MCF 10A (cell line): Measurements from ENCODE around the gene ABO. TPM values are rescaled to one million over a fixed set of nuclear protein-coding genes. Genes with fewer than 3 reads are reported as not detected.
"Not testable (repeated sequence)": the region's sequence is repeated elsewhere in the genome, so short reads cannot be mapped to it uniquely, and the experiment has no call there.

Experiments used
- BruUV-seq: library from RNA; stranded (reverse); fragments of 400-500 nt; replicated peaks from 2 replicates; lab custom pipeline; 2021; lab: Mats Ljungman, UMichigan
- CTCF ChIA-PET: fragments of 300-600 bp; sonication (Branson Sonifier 250); formaldehyde crosslinking; extraction: SDS; loops from one replicate; lab custom pipeline; 2021; ENCODE audit warnings: antibody characterized with exemption, inconsistent platforms; lab: Yijun Ruan, JAX
- POLR2A ChIA-PET: fragments of 300-600, 350-650 bp; sonication (Branson Sonifier 250); formaldehyde crosslinking; extraction: SDS; loops from one replicate; lab custom pipeline; 2020; ENCODE audit warnings: antibody characterized with exemption, inconsistent platforms; lab: Yijun Ruan, JAX
- DNase-seq: peaks from one replicate; pipeline ENCODE4 v3.0.0-alpha.2; 2018; ENCODE audit not compliant: unreplicated experiment
- H3K27ac Mint-ChIP-seq: one replicate; pipeline ENCODE4 v1.8.0; 2022; ENCODE audit warnings: mild to moderate bottlenecking, low read depth, mixed read lengths; ENCODE audit not compliant: unreplicated experiment
- H3K27me3 Mint-ChIP-seq: one replicate; pipeline ENCODE4 v1.8.0; 2022; ENCODE audit warnings: mixed read lengths; ENCODE audit not compliant: insufficient read depth, unreplicated experiment
- H3K36me3 Mint-ChIP-seq: one replicate; pipeline ENCODE4 v1.8.0; 2022; ENCODE audit warnings: mild to moderate bottlenecking, moderate library complexity, mixed read lengths; ENCODE audit not compliant: insufficient read depth, unreplicated experiment
- H3K4me1 Mint-ChIP-seq: one replicate; pipeline ENCODE4 v1.8.0; 2022; ENCODE audit warnings: mixed read lengths; ENCODE audit not compliant: insufficient read depth, unreplicated experiment
- H3K4me3 Mint-ChIP-seq: one replicate; pipeline ENCODE4 v1.8.0; 2022; ENCODE audit warnings: mild to moderate bottlenecking, moderate library complexity, mixed read lengths; ENCODE audit not compliant: unreplicated experiment
- H3K9me3 Mint-ChIP-seq: one replicate; pipeline ENCODE4 v1.8.0; 2022; ENCODE audit warnings: mixed read lengths; ENCODE audit not compliant: unreplicated experiment
- CTCF ChIP-seq: fragments of 200-600 bp; IDR thresholded peaks from one replicate; pipeline ENCODE4 v1.8.0; 2022; ENCODE audit warnings: antibody characterized with exemption, mild to moderate bottlenecking; ENCODE audit not compliant: unreplicated experiment
- intact Hi-C: fragments of 100-400 bp; cut with micrococcal nuclease; formaldehyde crosslinking; loops from 2 replicates; pipeline ENCODE4 v1.14.1; 2022
- total RNA-seq: library from RNA; stranded (reverse); gene quantifications from 2 replicates; pipeline ENCODE4 v1.2.3, GENCODE V29; 2022

Gene ABO
- total RNA-seq, 1 experiment from 2014 or later: not detected

DNA sequence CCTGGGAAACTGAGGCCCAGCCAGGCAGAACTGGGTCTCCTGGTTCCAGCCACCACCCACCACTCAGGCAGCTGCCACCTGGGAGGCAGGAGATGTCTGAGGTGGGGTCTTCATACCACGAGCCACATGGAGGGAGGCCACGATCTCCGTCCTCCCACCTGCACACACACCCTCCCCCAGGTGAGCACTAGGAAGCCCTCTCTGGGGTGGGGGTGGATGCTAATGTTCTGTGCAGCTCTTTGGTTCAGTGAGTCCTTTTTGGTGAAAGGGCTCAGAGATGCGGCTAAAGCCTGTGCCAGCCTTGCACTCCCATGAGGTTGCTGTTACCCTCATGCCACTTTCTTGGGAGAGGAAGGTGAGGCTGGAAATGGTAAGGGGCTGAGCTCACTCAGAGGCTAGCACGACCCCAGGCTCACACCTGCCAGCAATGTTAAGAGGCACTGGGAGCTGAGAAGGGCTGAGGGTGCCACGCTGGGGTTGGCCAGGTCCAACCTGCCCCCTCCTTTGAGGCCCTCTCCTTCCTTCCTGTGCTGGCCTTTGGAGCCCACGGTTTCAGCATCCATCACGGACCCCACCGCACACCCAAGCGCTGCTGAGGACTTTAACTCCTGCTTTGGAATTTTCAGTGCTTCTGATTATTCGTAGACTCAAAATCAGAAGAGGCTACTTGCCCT, 39.3 kb downstream of the ABO start:
- H3K9me3 Mint-ChIP-seq: no peaks in the 10 kb centered on the region
- ChIA-PET POLR2A (no interaction called here), CTCF (no interaction called here)
- H3K4me3 Mint-ChIP-seq: no peak overlapping the region
- H3K4me1 Mint-ChIP-seq: no peaks in the 10 kb centered on the region
- intact Hi-C loops: no loop called here
- no peak for TF ChIP-seq CTCF
- no peaks in the 10 kb centered on the region for H3K36me3 Mint-ChIP-seq
- no TSS peak for BruUV-seq
- no peak for DNase-seq
- peaks cover 25% of the 10 kb centered on the region for H3K27me3 Mint-ChIP-seq
- H3K27ac Mint-ChIP-seq: no peak overlapping the region

- CTCF ChIA-PET: no interaction called here
- no peak overlapping the region for H3K27ac Mint-ChIP-seq
These were observed 40.3 kb downstream of the ABO start for GRCh38 chr9:133234577-133235322.

DNA sequence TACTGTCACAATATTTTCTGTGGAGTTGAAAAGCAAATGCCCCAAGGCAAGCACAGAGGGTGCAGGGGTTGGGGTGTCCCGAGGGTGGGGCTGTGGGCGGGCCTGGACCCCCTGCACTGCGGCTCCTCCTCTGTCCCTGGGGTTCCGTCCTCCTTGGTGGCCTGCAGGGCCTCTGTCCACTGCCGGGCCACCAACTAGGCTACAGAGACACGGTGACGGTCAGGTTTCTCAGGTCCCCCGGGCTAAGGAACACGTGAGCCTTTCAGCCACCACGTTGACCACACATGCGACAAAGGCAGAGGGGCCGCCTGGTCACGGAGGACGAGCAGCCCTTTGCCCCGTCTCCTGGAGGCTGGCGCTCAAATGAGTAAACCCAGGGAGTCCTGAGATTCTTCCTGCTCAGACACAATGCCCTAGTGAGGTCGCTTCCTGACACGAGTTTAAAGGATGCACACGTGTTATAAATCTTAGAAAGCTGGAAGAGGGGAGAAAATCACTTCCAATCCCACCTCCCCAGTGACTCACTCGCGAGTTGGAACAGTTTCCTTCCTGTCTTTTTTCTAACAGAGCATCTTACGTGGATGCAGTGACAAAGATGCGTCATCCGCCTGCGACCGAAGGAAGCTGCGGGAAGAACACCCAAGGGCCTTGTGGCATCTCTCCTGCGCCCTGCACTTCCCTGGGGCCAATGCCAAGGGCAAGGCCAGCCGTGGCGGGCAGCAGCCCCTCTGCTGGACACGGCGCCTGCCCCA, 41.1 kb downstream of the ABO start:
- Mint-ChIP-seq H3K4me3 (no peak overlapping the region), H3K36me3 (no peaks in the 10 kb centered on the region), H3K4me1 (no peaks in the 10 kb centered on the region), H3K9me3 (no peaks in the 10 kb centered on the region), H3K27me3 (peaks cover 42% of the 10 kb centered on the region), H3K27ac (no peak overlapping the region)
- intact Hi-C loops: no loop called here
- no peak for TF ChIP-seq CTCF
- ChIA-PET POLR2A (no interaction called here), CTCF (no interaction called here)
- DNase-seq: no peak
- no TSS peak for BruUV-seq

More at GRCh38 chr9:133234577-133235322, 40.3 kb downstream of the ABO start:
- Mint-ChIP-seq H3K4me3 (no peak overlapping the region), H3K36me3 (no peaks in the 10 kb centered on the region), H3K4me1 (no peaks in the 10 kb centered on the region), H3K27me3 (peaks cover 34% of the 10 kb centered on the region), H3K9me3 (no peaks in the 10 kb centered on the region)
- intact Hi-C loops: no loop called here
- no peak for DNase-seq
- no peak for TF ChIP-seq CTCF
- POLR2A ChIA-PET: no interaction called here
- BruUV-seq: no TSS peak

DNA sequence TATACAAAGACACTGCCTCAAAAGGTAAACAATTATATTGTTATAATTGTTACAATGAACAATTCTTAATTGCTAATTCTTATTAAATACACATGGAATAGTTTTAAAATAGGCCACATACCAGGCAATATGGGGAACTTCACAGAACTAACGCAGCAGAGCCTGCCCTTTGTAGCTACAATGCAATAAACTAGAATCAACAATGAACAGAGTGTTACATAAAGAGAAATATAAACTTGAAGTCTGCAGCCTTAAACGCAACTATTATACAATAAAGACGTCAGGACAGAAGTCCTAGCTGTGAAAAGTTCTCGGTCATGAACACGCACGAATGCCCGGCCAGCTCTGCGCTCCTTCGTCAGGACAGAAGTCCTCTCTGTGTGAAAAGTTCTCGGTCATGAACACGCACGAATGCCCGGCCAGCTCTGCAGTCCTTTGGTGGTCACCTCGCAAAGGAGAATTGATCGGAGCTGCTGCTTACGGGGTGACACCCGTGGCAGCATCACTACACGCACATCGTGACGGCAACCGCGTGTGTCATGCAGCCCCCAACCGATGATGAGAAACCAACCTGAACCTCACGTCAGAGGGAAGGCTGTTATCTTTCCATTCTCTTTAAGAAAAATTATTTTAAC, 43.0 kb downstream of the ABO start:
- DNase-seq, H3K36me3 Mint-ChIP-seq, BruUV-seq, H3K4me3 Mint-ChIP-seq, POLR2A ChIA-PET, H3K4me1 Mint-ChIP-seq, H3K9me3 Mint-ChIP-seq, intact Hi-C loops, H3K27ac Mint-ChIP-seq: not testable (repeated sequence)
- CTCF ChIA-PET: interaction anchor here (0.6 kb wide), 1 partner anchor 187 kb away, joined by 4 read pairs; no protein-coding TSS in a partner anchor
- H3K27me3 Mint-ChIP-seq: peaks cover 35% of the 10 kb centered on the region

GRCh38 chr9:133230514-133230913, 44.5 kb downstream of the ABO start:
- H3K27ac Mint-ChIP-seq, intact Hi-C loops, H3K4me3 Mint-ChIP-seq, BruUV-seq, H3K4me1 Mint-ChIP-seq, H3K9me3 Mint-ChIP-seq, POLR2A ChIA-PET, H3K36me3 Mint-ChIP-seq, CTCF ChIA-PET, DNase-seq: not testable (repeated sequence)
- peaks cover 27% of the 10 kb centered on the region for H3K27me3 Mint-ChIP-seq
